PFSK-1 (cell line): ENCODE results near the gene DPP9.

Experiments used
- FOXP2 ChIP-seq: optimal IDR thresholded peaks from 2 replicates; pipeline ENCODE3; 2011; ENCODE audit warnings: borderline replicate concordance, control low read depth, inconsistent platforms; ENCODE audit not compliant: insufficient read depth; ENCODE audit errors: extremely low read length, extremely low read depth
- POLR2AphosphoS5 ChIP-seq: IDR thresholded peaks from 2 replicates; pipeline ENCODE4 v1.6.1; 2012; ENCODE audit warnings: low read depth, mild to moderate bottlenecking, control low read depth, low read length, moderate library complexity
- SIN3A ChIP-seq: IDR thresholded peaks from 2 replicates; pipeline ENCODE4 v1.6.1; 2012; ENCODE audit warnings: mild to moderate bottlenecking, low read length, moderate library complexity, borderline replicate concordance; ENCODE audit not compliant: insufficient read depth
- TAF1 ChIP-seq: IDR thresholded peaks from 2 replicates; pipeline ENCODE4 v1.6.1; 2012; ENCODE audit warnings: low read length, control low read depth, borderline replicate concordance; ENCODE audit not compliant: insufficient read depth
- TF ChIP-seq, protein P1 (sequence below), 2 experiments: IDR thresholded peaks; 2 replicates each; pipeline versions ENCODE4 v1.6.1 to v1.8.0; 2011 to 2012; ENCODE audit warnings: low read depth in 2 of 2, low read length in 2 of 2, control low read depth in 1 of 2, inconsistent platforms in 1 of 2, mild to moderate bottlenecking in 1 of 2, moderate library complexity in 1 of 2; ENCODE audit not compliant: insufficient read depth in 1 of 2

The DPP9 gene

DNA sequence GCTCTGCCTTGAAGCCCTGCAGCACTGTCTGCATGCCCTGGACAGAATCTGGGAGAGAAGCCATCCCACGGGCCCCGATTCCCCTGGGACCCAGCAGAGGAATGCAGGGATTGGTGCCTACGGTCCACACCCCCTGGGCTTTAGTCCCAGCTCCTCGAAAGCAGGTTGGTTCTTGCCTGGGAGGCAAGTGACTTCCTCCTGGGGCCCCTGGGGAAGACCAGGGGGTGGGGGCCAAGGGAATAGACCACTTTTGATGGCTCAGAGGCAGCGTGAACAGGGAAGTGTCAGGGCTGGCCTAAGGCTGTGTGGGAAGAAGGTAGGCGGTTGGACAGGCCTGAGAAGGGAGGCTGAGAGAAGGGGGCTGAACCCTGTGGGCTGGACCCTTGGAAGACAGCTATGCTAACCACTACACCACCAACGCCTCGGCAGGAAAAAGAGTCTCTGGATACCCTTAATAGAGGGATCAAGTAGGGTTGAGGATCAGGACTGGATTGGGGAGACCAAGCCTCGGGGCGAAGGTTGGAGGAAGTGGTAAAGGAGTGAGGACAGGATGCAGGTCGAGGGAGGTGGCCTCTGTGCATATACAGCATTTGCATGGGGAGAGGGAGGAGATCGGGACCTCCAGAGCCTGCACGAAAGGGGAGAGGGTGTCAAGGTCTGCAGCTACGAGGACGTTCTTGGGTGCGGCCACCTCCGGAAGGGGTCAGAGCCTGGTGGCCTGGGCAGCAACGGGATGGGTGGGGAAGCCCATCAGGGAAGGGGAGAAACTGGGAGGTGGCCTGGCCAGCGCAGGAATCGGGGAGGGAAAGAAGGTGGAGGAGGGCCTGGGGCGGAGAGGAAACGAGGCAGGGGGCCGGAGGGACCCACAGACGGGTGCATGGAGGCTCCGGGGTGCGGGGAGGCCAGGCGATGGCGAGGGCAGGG, 709 bp downstream of the DPP9 start:
- TF ChIP-seq POLR2AphosphoS5 (no peak), SIN3A (no peak), TAF1 (no peak; the same call in 1 of the 2 replicates), FOXP2 (no peak)
- TF ChIP-seq, protein P1, sequence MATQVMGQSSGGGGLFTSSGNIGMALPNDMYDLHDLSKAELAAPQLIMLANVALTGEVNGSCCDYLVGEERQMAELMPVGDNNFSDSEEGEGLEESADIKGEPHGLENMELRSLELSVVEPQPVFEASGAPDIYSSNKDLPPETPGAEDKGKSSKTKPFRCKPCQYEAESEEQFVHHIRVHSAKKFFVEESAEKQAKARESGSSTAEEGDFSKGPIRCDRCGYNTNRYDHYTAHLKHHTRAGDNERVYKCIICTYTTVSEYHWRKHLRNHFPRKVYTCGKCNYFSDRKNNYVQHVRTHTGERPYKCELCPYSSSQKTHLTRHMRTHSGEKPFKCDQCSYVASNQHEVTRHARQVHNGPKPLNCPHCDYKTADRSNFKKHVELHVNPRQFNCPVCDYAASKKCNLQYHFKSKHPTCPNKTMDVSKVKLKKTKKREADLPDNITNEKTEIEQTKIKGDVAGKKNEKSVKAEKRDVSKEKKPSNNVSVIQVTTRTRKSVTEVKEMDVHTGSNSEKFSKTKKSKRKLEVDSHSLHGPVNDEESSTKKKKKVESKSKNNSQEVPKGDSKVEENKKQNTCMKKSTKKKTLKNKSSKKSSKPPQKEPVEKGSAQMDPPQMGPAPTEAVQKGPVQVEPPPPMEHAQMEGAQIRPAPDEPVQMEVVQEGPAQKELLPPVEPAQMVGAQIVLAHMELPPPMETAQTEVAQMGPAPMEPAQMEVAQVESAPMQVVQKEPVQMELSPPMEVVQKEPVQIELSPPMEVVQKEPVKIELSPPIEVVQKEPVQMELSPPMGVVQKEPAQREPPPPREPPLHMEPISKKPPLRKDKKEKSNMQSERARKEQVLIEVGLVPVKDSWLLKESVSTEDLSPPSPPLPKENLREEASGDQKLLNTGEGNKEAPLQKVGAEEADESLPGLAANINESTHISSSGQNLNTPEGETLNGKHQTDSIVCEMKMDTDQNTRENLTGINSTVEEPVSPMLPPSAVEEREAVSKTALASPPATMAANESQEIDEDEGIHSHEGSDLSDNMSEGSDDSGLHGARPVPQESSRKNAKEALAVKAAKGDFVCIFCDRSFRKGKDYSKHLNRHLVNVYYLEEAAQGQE (IDR thresholded peaks at IDR 0.05; ENCODE audit: insufficient read depth in 1 of 2, low read depth in 2 of 2, low read length in 2 of 2): no peak

DNA sequence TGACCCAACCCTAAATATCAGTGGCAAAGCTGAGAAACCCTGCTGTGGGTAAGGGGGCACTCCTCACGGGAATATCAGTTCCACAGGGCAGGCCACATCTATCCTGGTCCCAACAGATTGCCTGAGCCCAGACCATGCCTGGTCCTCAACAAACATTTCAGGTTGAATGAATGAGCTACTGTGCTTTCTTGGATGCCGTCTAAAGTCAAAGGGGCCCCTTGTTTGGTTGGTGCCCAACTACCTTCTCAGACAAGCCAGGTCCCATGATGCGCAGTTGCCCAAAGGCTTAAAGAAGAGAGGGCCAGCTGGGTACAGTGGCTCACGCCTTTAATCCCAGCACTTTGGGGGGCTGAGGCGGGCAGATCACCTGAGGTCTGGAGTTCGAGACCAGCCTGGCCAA, 2.4 kb downstream of the DPP9 start:
- TF ChIP-seq, protein P1 (IDR thresholded peaks at IDR 0.05; ENCODE audit: insufficient read depth in 1 of 2, low read depth in 2 of 2, low read length in 2 of 2): no peak
- TF ChIP-seq POLR2AphosphoS5 (no peak), TAF1 (no peak), FOXP2 (no peak), SIN3A (no peak)

DNA sequence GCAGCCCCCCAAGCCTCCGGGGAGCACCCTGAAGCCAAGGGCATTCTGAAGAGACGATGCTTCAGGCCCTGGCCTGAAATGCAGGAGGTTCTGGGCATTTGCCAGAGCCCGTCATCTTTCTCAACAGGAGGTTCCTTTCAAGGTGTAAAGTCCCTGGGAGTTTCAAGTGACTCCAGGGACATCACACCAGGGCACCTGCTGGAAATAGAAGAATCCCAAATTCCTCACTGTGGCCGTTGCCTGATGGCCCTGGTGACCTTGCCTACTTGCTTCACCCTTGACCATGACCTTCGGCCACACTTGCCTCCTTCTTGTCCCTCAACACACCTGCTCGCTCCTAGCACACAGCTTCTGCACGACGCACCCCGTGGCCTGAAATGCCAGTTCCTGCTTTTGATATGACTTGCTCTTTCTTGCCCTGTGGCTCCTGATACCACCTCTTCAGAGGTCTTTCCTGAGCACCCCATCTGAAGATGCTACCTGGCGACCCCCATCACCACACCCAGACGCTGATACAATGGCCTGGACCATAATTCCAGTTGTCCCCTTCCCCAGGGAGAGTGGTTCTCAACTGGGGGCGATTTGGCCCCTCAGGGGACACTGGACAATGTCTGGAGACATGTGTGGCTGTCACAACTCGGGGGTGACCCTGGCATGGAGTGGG, 3.5 kb downstream of the DPP9 start:
- TF ChIP-seq POLR2AphosphoS5: no peak
- no peak for TF ChIP-seq TAF1
- TF ChIP-seq FOXP2: no peak
- TF ChIP-seq SIN3A: no peak
- TF ChIP-seq, protein P1 (IDR thresholded peaks at IDR 0.05; ENCODE audit: insufficient read depth in 1 of 2, low read depth in 2 of 2, low read length in 2 of 2): no peak

DNA sequence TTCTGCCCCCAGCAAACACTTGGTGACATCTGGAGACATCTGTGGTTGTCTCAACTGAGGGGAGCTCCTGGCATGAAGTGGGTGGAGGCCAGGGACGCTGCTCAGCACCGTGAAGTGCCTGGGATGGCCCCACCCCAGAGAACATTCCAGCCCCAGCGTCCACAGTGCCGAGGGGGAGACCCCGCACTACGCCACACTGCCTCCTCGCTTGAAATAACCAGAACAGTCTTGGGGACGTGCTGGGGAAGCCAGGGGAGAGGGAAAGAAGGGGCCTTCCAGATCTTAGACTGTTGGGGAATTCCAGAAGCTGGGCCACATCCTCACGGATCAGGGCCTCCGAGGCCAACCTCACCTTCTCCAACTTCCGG, 4.2 kb downstream of the DPP9 start:
- TF ChIP-seq TAF1: no peak
- no peak for TF ChIP-seq POLR2AphosphoS5
- TF ChIP-seq SIN3A: no peak
- TF ChIP-seq, protein P1 (IDR thresholded peaks at IDR 0.05; ENCODE audit: insufficient read depth in 1 of 2, low read depth in 2 of 2, low read length in 2 of 2): no peak
- TF ChIP-seq FOXP2: no peak
